ENCODE data around the gene HCN3.

HCN3 gene

GRCh38 chr1:155300024-155300423 lies 22.8 kb downstream of the HCN3 start:
- DNase-seq = no peak
- Mint-ChIP-seq H3K36me3 (ENCODE audit: insufficient read depth) (no peaks in the 10 kb centered on the region), H3K9me3 (no peaks in the 10 kb centered on the region), H3K27me3 (peaks cover 31 to 32% of the 10 kb centered on the region in 2 donors), H3K4me1 (ENCODE audit: low read depth in 2 of 2) (no peaks in the 10 kb centered on the region), H3K4me3 (no peak overlapping the region), H3K27ac (no peak overlapping the region)
- ATAC-seq (replicated peaks) = no peak

DNA sequence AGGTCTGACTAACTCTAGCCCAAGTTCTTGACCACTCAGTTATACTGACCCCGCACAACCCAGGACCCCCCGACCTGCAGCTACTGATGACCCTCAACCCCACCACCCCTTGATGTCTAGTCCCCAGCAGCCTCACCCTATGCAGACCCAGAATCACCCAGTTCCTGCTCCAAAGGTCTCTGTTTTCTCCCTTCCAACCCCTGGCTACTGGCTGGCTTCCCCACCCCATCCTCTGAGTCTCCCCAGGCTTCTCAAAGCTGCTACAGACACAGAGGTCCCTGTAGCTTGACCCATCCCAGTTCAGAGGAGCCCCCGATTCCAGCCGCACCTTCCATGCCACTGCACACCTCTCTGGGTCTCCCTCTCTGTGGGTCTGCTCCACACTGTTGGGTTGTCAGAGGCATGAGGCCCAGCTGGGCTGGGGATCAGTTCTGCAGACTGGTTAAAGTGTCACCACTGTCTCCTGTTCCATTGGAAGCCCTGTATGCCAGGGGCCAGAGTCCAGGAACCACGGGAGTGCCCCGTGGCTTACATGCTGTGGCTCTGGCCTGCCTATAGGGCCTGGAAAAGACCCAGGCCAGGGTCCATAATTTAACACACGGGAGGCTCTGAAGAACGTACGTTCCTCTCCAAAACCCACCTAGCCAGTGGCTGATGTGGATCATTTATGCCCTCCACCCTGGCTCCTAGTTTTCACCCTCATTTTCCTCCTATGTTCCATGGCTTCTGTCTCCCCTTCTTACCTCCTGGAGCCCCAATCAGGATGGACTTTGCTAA lies 23.5 kb downstream of the HCN3 start:
- Mint-ChIP-seq H3K4me3 (no peak overlapping the region), H3K36me3 (ENCODE audit: insufficient read depth) (no peaks in the 10 kb centered on the region), H3K27me3 (peaks cover 24 to 28% of the 10 kb centered on the region in 2 donors), H3K9me3 (no peaks in the 10 kb centered on the region), H3K4me1 (ENCODE audit: low read depth in 2 of 2) (no peaks in the 10 kb centered on the region), H3K27ac (no peak overlapping the region)
- ATAC-seq (replicated peaks) (no peak), DNase-seq (no peak)

GRCh38 chr1:155301342-155301841 lies 24.1 kb downstream of the HCN3 start, which contains the start of gene PKLR:
PKLR (minus strand) TSS chr1:155301438; CDS start chr1:155301395, 43 bp downstream.
- H3K4me1 Mint-ChIP-seq (ENCODE audit: low read depth in 2 of 2) = no peaks in the 10 kb centered on the region
- no peaks in the 10 kb centered on the region for H3K9me3 Mint-ChIP-seq
- H3K4me3 Mint-ChIP-seq = no peak within 1 kb of the TSS
- no peak within 1 kb of the TSS for H3K27ac Mint-ChIP-seq
- H3K27me3 Mint-ChIP-seq = peaks cover 17 to 22% of the 10 kb centered on the region in 2 donors
- no peak for DNase-seq
- no peak for ATAC-seq (replicated peaks)
- no peaks in the 10 kb centered on the region for H3K36me3 Mint-ChIP-seq (ENCODE audit: insufficient read depth)

DNA sequence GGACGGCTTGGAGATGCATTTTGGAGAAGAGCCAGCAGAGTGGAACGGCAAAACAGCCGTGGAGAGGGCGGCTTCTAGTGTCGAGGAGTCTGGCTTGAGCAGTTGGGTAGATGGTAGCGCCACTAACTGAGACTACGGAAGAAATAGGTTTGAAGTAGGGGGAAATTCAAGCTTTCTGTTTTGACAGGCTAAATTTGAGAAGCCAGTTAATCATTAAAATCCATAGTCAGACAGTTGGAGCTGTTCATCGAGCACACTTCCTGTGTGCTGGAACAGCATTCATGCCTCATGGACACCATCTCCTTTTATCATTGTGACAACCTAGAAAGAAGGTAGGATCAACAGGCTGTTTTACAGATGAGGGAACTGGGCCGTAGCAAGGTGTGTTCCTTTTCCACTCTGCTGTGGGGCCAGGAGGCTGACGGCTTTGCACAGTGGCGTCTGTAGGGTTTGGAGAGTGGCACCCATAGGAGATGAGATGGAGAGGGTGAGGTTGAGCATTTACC lies 27.3 kb downstream of the HCN3 start:
- Mint-ChIP-seq H3K27me3 (no peaks in the 10 kb centered on the region), H3K4me3 (no peak overlapping the region), H3K27ac (no peak overlapping the region)

GRCh38 chr1:155305881-155306391 lies 28.7 kb downstream of the HCN3 start:
- DNase-seq (no peak), ATAC-seq (replicated peaks) (no peak)
- Mint-ChIP-seq H3K4me1 (ENCODE audit: low read depth in 2 of 2) (peaks cover 17% of the 10 kb centered on the region in 2 donors), H3K27me3 (no peaks in the 10 kb centered on the region), H3K36me3 (ENCODE audit: insufficient read depth) (peaks cover 13% of the 10 kb centered on the region), H3K4me3 (no peak overlapping the region), H3K27ac (no peak overlapping the region), H3K9me3 (no peaks in the 10 kb centered on the region)

More for the DNA sequence above, 27.3 kb downstream of the HCN3 start:
- ATAC-seq (replicated peaks) (no peak), DNase-seq (no peak)
- Mint-ChIP-seq H3K4me1 (ENCODE audit: low read depth in 2 of 2) (peaks cover 10 to 13% of the 10 kb centered on the region in 2 donors), H3K36me3 (ENCODE audit: insufficient read depth) (peaks cover 13% of the 10 kb centered on the region), H3K9me3 (no peaks in the 10 kb centered on the region)

DNA sequence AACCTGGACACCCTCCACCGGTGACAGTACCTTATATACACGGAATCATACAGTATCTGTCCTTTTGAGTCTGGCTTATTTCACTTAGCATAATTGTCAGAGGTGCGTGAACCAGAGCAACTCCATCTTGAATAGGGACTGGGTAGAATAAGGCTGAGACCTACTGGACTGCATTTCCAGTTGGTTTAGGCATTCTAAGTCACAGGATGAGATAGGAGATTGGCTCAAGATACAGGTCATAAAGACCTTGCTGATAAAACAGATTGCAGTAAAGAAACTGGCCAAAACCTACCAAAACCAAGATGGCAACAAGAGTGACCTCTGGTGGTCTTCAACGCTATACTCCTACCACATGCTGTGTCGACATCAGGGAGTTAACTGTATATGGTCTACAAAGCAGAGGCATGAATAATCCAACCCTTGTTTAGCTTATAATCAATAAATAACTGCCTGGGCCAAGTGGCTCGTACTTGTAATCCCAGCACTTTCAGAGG lies 30.0 kb downstream of the HCN3 start:
- peaks cover 23 to 28% of the 10 kb centered on the region in 2 donors for H3K4me1 Mint-ChIP-seq (ENCODE audit: low read depth in 2 of 2)
- peak overlapping the region in 1 of 2 donors; percentile 95 for H3K4me3 Mint-ChIP-seq
- H3K27ac Mint-ChIP-seq = peak overlapping the region; percentile 97
- no peaks in the 10 kb centered on the region for H3K27me3 Mint-ChIP-seq
- DNase-seq (no peak), ATAC-seq (replicated peaks) (no peak)
- no peaks in the 10 kb centered on the region for H3K9me3 Mint-ChIP-seq
- peaks cover 17% of the 10 kb centered on the region for H3K36me3 Mint-ChIP-seq (ENCODE audit: insufficient read depth)

- DNase-seq (peak; percentile 92 to 94 (median 94)), ATAC-seq (replicated peaks) (peak; percentile 97)
- H3K9me3 Mint-ChIP-seq = no peaks in the 10 kb centered on the region
- H3K4me1 Mint-ChIP-seq (ENCODE audit: low read depth in 2 of 2) = peaks cover 26 to 35% of the 10 kb centered on the region in 2 donors
- H3K27me3 Mint-ChIP-seq = no peaks in the 10 kb centered on the region
- H3K27ac Mint-ChIP-seq = peak within 1 kb of the TSS; percentile 97
- H3K4me3 Mint-ChIP-seq = peak within 1 kb of the TSS; percentile 94 to 95
- peaks cover 21% of the 10 kb centered on the region for H3K36me3 Mint-ChIP-seq (ENCODE audit: insufficient read depth)
These were observed 31.5 kb downstream of the HCN3 start, which contains the start of gene FDPS for GRCh38 chr1:155308493-155309422. FDPS (plus strand) TSS chr1:155308866; CDS start chr1:155309790, 924 bp downstream.

GRCh38 chr1:155309423-155310021 lies 32.3 kb downstream of the HCN3 start:
- peak overlapping the region; percentile 94 to 95 for H3K4me3 Mint-ChIP-seq
- peaks cover 23% of the 10 kb centered on the region for H3K36me3 Mint-ChIP-seq (ENCODE audit: insufficient read depth)
- peak overlapping the region; percentile 97 for H3K27ac Mint-ChIP-seq
- peaks cover 26 to 35% of the 10 kb centered on the region in 2 donors for H3K4me1 Mint-ChIP-seq (ENCODE audit: low read depth in 2 of 2)
- H3K27me3 Mint-ChIP-seq = no peaks in the 10 kb centered on the region
- DNase-seq = no peak
- no peak for ATAC-seq (replicated peaks)
- H3K9me3 Mint-ChIP-seq = no peaks in the 10 kb centered on the region

- H3K27me3 Mint-ChIP-seq = no peaks in the 10 kb centered on the region
- H3K36me3 Mint-ChIP-seq (ENCODE audit: insufficient read depth) = peaks cover 22% of the 10 kb centered on the region
- no peaks in the 10 kb centered on the region for H3K9me3 Mint-ChIP-seq
- peaks cover 25 to 35% of the 10 kb centered on the region in 2 donors for H3K4me1 Mint-ChIP-seq (ENCODE audit: low read depth in 2 of 2)
- no peak overlapping the region for H3K4me3 Mint-ChIP-seq
- H3K27ac Mint-ChIP-seq = peak overlapping the region in 1 of 2 donors; percentile 66
- DNase-seq (no peak), ATAC-seq (replicated peaks) (no peak)
These were observed 36.0 kb downstream of the HCN3 start for GRCh38 chr1:155313261-155313660.

GRCh38 chr1:155316922-155317321 lies 39.7 kb downstream of the HCN3 start:
- Mint-ChIP-seq H3K27me3 (no peaks in the 10 kb centered on the region), H3K36me3 (ENCODE audit: insufficient read depth) (peaks cover 11% of the 10 kb centered on the region), H3K27ac (no peak overlapping the region)

DNA sequence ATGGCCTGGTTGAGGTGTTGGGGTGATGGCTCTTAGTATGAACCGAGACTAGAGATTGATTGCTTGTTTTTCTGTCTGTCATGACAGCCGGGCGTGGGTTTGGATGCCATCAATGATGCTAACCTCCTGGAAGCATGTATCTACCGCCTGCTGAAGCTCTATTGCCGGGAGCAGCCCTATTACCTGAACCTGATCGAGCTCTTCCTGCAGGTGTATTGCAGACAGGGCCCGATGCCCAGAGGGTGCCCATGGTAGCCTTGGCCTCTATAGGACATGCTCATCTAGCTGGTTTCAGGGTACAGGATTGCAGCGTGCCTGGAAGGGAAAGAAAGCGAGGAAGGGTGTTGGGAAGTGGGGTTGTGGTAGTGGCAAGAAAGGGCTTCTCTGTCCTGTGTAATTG lies 40.8 kb downstream of the HCN3 start:
- no peaks in the 10 kb centered on the region for H3K27me3 Mint-ChIP-seq
- peaks cover 11% of the 10 kb centered on the region for H3K36me3 Mint-ChIP-seq (ENCODE audit: insufficient read depth)
- peaks cover 17 to 19% of the 10 kb centered on the region in 2 donors for H3K4me1 Mint-ChIP-seq (ENCODE audit: low read depth in 2 of 2)
- DNase-seq (no peak), ATAC-seq (replicated peaks) (no peak)
- H3K9me3 Mint-ChIP-seq = no peaks in the 10 kb centered on the region
- H3K4me3 Mint-ChIP-seq = no peak overlapping the region
- H3K27ac Mint-ChIP-seq = no peak overlapping the region

More at GRCh38 chr1:155316922-155317321, 39.7 kb downstream of the HCN3 start:
- peaks cover 17 to 24% of the 10 kb centered on the region in 2 donors for H3K4me1 Mint-ChIP-seq (ENCODE audit: low read depth in 2 of 2)
- H3K4me3 Mint-ChIP-seq = no peak overlapping the region
- H3K9me3 Mint-ChIP-seq = no peaks in the 10 kb centered on the region
- DNase-seq (no peak), ATAC-seq (replicated peaks) (no peak)

- peaks cover 13 to 14% of the 10 kb centered on the region in 2 donors for H3K4me1 Mint-ChIP-seq (ENCODE audit: low read depth in 2 of 2)
- no peak for ATAC-seq (replicated peaks)
- peaks cover 5% of the 10 kb centered on the region for H3K36me3 Mint-ChIP-seq (ENCODE audit: insufficient read depth)
- peak overlapping the region in 1 of 2 donors; percentile 78 for H3K27ac Mint-ChIP-seq
- no peaks in the 10 kb centered on the region for H3K27me3 Mint-ChIP-seq
- no peaks in the 10 kb centered on the region for H3K9me3 Mint-ChIP-seq
- no peak overlapping the region for H3K4me3 Mint-ChIP-seq
- DNase-seq = no peak
These were observed 42.3 kb downstream of the HCN3 start for GRCh38 chr1:155319536-155319935.

All from effector memory CD8-positive, alpha-beta T cell (primary cell).